ENCODE data around the gene CACNA2D3. TPM values are rescaled to one million over a fixed set of nuclear protein-coding genes. Genes with fewer than 3 reads are reported as not detected.

The CACNA2D3 gene
- polyA plus RNA-seq, 1 donor from 2014 or later: 26.2 TPM

DNA sequence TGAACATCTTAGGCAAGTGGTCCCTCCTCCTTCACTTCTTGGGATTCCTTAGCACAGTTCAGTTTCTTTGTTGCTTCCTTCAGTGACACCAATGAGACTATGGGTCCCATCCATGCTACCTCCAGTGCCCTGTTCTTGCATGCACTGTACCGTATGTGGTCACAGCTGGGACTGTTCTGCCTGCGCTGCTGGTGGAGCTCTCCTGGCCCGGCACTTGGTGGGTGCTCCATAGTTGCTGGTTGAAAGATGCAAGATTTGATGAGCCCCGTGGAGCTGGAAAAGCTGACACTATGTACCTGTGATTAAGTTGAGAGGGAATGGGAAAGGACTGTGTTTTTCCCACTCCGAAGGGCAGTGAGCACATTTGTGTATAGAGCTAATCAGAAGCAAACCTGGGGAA lies 407.7 kb downstream of the CACNA2D3 start:
- Histone ChIP-seq H2AFZ (ENCODE audit: low read depth, low read length) (no peak overlapping the region), H3K4me3 (ENCODE audit: low read length) (no peak overlapping the region), H3K9me2 (ENCODE audit: insufficient read depth, low read length) (no peaks in the 10 kb centered on the region), H3K27me3 (ENCODE audit: insufficient read depth, low read depth, low read length) (no peaks in the 10 kb centered on the region), H4K20me1 (ENCODE audit: insufficient read depth) (no peaks in the 10 kb centered on the region), H3K9me3 (ENCODE audit: low read length) (no peaks in the 10 kb centered on the region), H3F3A (ENCODE audit: insufficient read depth, low read length, poor library complexity, severe bottlenecking) (no peaks in the 10 kb centered on the region), H3K79me2 (replicated peaks; ENCODE audit: insufficient read depth, low read length) (no peaks in the 10 kb centered on the region), H3K9ac (ENCODE audit: low read length) (no peak overlapping the region), H3K36me3 (ENCODE audit: insufficient read depth, low read length) (no peaks in the 10 kb centered on the region), H3K27ac (ENCODE audit: low read length) (no peak overlapping the region), H3K4me2 (ENCODE audit: low read length) (no peak overlapping the region)
- TF ChIP-seq MXI1 (conservative IDR thresholded peaks at IDR 0.05; ENCODE audit: poor library complexity, severe bottlenecking) (no peak), EP300 (conservative IDR thresholded peaks at IDR 0.05; ENCODE audit: poor library complexity, severe bottlenecking) (no peak), EZH2 (IDR thresholded peaks at IDR 0.05; ENCODE audit: borderline replicate concordance, insufficient read depth, low read length, poor library complexity, severe bottlenecking) (no peak), POLR2AphosphoS5 (IDR thresholded peaks at IDR 0.05) (no peak), RAD21 (conservative IDR thresholded peaks at IDR 0.05) (no peak), SMC3 (conservative IDR thresholded peaks at IDR 0.05; ENCODE audit: poor library complexity) (no peak), TAF1 (IDR thresholded peaks at IDR 0.05; ENCODE audit: low read depth) (no peak)
- TF ChIP-seq, protein P1, sequence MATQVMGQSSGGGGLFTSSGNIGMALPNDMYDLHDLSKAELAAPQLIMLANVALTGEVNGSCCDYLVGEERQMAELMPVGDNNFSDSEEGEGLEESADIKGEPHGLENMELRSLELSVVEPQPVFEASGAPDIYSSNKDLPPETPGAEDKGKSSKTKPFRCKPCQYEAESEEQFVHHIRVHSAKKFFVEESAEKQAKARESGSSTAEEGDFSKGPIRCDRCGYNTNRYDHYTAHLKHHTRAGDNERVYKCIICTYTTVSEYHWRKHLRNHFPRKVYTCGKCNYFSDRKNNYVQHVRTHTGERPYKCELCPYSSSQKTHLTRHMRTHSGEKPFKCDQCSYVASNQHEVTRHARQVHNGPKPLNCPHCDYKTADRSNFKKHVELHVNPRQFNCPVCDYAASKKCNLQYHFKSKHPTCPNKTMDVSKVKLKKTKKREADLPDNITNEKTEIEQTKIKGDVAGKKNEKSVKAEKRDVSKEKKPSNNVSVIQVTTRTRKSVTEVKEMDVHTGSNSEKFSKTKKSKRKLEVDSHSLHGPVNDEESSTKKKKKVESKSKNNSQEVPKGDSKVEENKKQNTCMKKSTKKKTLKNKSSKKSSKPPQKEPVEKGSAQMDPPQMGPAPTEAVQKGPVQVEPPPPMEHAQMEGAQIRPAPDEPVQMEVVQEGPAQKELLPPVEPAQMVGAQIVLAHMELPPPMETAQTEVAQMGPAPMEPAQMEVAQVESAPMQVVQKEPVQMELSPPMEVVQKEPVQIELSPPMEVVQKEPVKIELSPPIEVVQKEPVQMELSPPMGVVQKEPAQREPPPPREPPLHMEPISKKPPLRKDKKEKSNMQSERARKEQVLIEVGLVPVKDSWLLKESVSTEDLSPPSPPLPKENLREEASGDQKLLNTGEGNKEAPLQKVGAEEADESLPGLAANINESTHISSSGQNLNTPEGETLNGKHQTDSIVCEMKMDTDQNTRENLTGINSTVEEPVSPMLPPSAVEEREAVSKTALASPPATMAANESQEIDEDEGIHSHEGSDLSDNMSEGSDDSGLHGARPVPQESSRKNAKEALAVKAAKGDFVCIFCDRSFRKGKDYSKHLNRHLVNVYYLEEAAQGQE (IDR thresholded peaks at IDR 0.05; ENCODE audit: borderline replicate concordance): no peak
- TF ChIP-seq, protein P2, sequence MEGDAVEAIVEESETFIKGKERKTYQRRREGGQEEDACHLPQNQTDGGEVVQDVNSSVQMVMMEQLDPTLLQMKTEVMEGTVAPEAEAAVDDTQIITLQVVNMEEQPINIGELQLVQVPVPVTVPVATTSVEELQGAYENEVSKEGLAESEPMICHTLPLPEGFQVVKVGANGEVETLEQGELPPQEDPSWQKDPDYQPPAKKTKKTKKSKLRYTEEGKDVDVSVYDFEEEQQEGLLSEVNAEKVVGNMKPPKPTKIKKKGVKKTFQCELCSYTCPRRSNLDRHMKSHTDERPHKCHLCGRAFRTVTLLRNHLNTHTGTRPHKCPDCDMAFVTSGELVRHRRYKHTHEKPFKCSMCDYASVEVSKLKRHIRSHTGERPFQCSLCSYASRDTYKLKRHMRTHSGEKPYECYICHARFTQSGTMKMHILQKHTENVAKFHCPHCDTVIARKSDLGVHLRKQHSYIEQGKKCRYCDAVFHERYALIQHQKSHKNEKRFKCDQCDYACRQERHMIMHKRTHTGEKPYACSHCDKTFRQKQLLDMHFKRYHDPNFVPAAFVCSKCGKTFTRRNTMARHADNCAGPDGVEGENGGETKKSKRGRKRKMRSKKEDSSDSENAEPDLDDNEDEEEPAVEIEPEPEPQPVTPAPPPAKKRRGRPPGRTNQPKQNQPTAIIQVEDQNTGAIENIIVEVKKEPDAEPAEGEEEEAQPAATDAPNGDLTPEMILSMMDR (IDR thresholded peaks at IDR 0.05; ENCODE audit: poor library complexity, severe bottlenecking): no peak

DNA sequence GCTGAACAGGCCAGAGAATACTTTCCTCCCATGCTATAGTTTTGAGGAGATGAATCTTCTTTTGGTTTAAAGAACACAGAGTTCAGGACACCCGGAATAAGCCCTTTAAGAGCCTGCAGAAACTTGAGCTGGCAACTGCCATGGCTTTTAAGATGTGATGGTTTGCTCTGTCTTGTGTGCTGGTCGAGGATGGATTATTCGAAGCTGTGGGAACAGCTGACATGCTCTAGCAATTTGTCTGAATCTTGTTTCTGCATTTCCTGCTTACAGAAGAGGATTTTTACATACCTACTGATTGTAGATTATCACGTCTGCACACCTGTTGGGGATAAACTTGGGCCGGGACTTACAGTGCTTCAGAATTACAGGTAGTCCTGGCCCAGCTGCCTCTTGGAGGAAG lies 408.6 kb downstream of the CACNA2D3 start:
- no peaks in the 10 kb centered on the region for H3K79me2 ChIP-seq (replicated peaks; ENCODE audit: insufficient read depth, low read length)
- H3K9me2 ChIP-seq (ENCODE audit: insufficient read depth, low read length): no peaks in the 10 kb centered on the region
- no peak overlapping the region for H3K9ac ChIP-seq (ENCODE audit: low read length)
- no peaks in the 10 kb centered on the region for H3K27me3 ChIP-seq (ENCODE audit: insufficient read depth, low read depth, low read length)
- H3K4me2 ChIP-seq (ENCODE audit: low read length): no peak overlapping the region
- H3K27ac ChIP-seq (ENCODE audit: low read length): no peak overlapping the region
- H3K4me3 ChIP-seq (ENCODE audit: low read length): no peak overlapping the region
- TF ChIP-seq SMC3 (conservative IDR thresholded peaks at IDR 0.05; ENCODE audit: poor library complexity): no peak
- no peaks in the 10 kb centered on the region for H3K9me3 ChIP-seq (ENCODE audit: low read length)
- no peak overlapping the region for H2AFZ ChIP-seq (ENCODE audit: low read depth, low read length)
- H3K36me3 ChIP-seq (ENCODE audit: insufficient read depth, low read length): no peaks in the 10 kb centered on the region
- no peaks in the 10 kb centered on the region for H3F3A ChIP-seq (ENCODE audit: insufficient read depth, low read length, poor library complexity, severe bottlenecking)
- H4K20me1 ChIP-seq (ENCODE audit: insufficient read depth): no peaks in the 10 kb centered on the region

DNA sequence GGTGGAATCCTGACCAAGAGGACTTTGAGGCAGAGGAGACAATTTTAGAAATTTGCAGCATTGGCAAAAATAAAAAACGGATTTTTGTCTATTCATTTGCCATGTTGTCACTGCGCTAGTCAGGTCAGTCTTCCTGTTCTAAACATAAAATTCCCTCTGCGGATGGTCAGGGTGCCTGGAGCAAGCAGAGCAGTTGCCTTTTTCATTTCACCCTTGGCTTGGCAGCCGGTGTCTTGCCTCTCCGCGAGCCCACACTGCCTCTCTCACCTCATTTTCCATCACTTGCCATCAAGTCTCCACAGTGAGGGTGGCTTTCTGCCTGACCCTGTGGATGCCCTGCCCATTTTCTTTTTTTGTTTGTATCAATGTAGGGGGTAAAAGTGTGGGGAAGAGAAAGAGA lies 409.4 kb downstream of the CACNA2D3 start:
- H4K20me1 ChIP-seq (ENCODE audit: insufficient read depth): no peaks in the 10 kb centered on the region
- no peak overlapping the region for H2AFZ ChIP-seq (ENCODE audit: low read depth, low read length)
- H3K9me2 ChIP-seq (ENCODE audit: insufficient read depth, low read length): no peaks in the 10 kb centered on the region
- TF ChIP-seq SMC3 (conservative IDR thresholded peaks at IDR 0.05; ENCODE audit: poor library complexity) (no peak), EP300 (conservative IDR thresholded peaks at IDR 0.05; ENCODE audit: poor library complexity, severe bottlenecking) (no peak), RAD21 (conservative IDR thresholded peaks at IDR 0.05) (no peak)
- TF ChIP-seq, protein P2 (IDR thresholded peaks at IDR 0.05; ENCODE audit: poor library complexity, severe bottlenecking): no peak
- no peak overlapping the region for H3K27ac ChIP-seq (ENCODE audit: low read length)
- no peaks in the 10 kb centered on the region for H3F3A ChIP-seq (ENCODE audit: insufficient read depth, low read length, poor library complexity, severe bottlenecking)
- H3K9me3 ChIP-seq (ENCODE audit: low read length): no peaks in the 10 kb centered on the region
- no peak overlapping the region for H3K4me3 ChIP-seq (ENCODE audit: low read length)
- no peaks in the 10 kb centered on the region for H3K79me2 ChIP-seq (replicated peaks; ENCODE audit: insufficient read depth, low read length)
- H3K4me2 ChIP-seq (ENCODE audit: low read length): no peak overlapping the region
- no peak overlapping the region for H3K9ac ChIP-seq (ENCODE audit: low read length)
- no peaks in the 10 kb centered on the region for H3K27me3 ChIP-seq (ENCODE audit: insufficient read depth, low read depth, low read length)
- no peaks in the 10 kb centered on the region for H3K36me3 ChIP-seq (ENCODE audit: insufficient read depth, low read length)

Data from neural cell (in vitro differentiated cells).